ENCODE results near the gene SLC7A6OS. TPM values are rescaled to one million over a fixed set of nuclear protein-coding genes. Genes with fewer than 3 reads are reported as not detected.
A peak's percentile ranks its signal among the peaks of the same experiment; 100 is the strongest.

Gene SLC7A6OS
- total RNA-seq, 1 experiment from 2014 or later, result 24.5 TPM

DNA sequence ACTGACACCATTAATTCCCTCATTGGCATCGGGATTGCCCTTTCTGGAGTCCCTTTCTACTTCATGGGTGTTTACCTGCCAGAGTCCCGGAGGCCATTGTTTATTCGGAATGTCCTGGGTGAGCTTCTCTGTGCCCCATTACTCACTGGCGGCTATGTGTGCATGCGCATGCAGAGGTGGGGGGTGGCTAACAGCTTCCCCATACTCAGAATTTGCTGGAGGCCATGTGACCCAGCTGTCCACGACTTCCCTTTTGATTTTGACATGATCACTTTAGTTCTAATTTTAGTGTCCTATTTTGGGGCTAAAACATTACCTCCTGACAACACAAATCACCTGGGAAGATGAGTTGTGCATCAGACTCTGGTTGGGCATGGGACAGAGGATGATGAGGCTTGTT is 14.1 kb downstream of the SLC7A6OS start:
- Histone ChIP-seq H2BK120ac (ENCODE audit: low read depth, low read length, poor library complexity, severe bottlenecking) (no peak overlapping the region), H3K23ac (ENCODE audit: insufficient read length, low read depth, low read length) (no peak overlapping the region), H2BK15ac (ENCODE audit: low read depth, low read length) (no peak overlapping the region), H2BK5ac (ENCODE audit: insufficient read length, low read length) (no peak overlapping the region), H4K8ac (replicated peaks; ENCODE audit: insufficient read length, low read depth, low read length) (no peak overlapping the region), H3K4me1 (ENCODE audit: insufficient read depth, low read length) (no peaks in the 10 kb centered on the region), H3K9ac (ENCODE audit: extremely low read depth, insufficient read length, low read length) (no peak overlapping the region), H3K4me2 (ENCODE audit: insufficient read depth, insufficient read length, low read length) (no peak overlapping the region), H3T11ph (ENCODE audit: low read length) (no peak overlapping the region), H3K56ac (ENCODE audit: insufficient read length, low read depth, low read length) (no peak overlapping the region), H2BK20ac (ENCODE audit: low read depth, low read length, poor library complexity, severe bottlenecking) (no peak overlapping the region), H2AK5ac (ENCODE audit: insufficient read length, low read length) (no peak overlapping the region), H3K27ac (ENCODE audit: insufficient read length, low read depth, low read length) (no peak overlapping the region), H3K79me2 (ENCODE audit: insufficient read depth, low read length) (no peaks in the 10 kb centered on the region), H3K79me1 (ENCODE audit: insufficient read depth, low read depth, low read length, poor library complexity, severe bottlenecking) (no peaks in the 10 kb centered on the region), H3K14ac (ENCODE audit: insufficient read depth, low read length) (no peak overlapping the region), H2BK12ac (ENCODE audit: insufficient read length, low read depth, low read length) (no peak overlapping the region), H3K4ac (ENCODE audit: low read depth, low read length) (no peak overlapping the region), H4K20me1 (ENCODE audit: control insufficient read depth, insufficient read depth, insufficient read length) (no peaks in the 10 kb centered on the region), H2AFZ (ENCODE audit: low read length) (no peak overlapping the region), H3K9me3 (ENCODE audit: control insufficient read depth, low read depth, low read length) (no peaks in the 10 kb centered on the region), H4K91ac (ENCODE audit: insufficient read length, low read depth, low read length) (no peak overlapping the region), H3K18ac (ENCODE audit: insufficient read length, low read depth, low read length) (no peak overlapping the region), H4K5ac (ENCODE audit: insufficient read length, low read depth, low read length) (no peak overlapping the region), H3K27me3 (ENCODE audit: insufficient read depth, low read length) (no peaks in the 10 kb centered on the region), H3K23me2 (ENCODE audit: insufficient read length, low read depth, low read length, poor library complexity, severe bottlenecking) (no peaks in the 10 kb centered on the region)
- Mint-ChIP-seq H3K27me3 (ENCODE audit: low read depth) (no peaks in the 10 kb centered on the region; the same call in 1 of the 2 replicates), H3K27ac (0 out of 7 replicates have a peak overlapping the region, but pooled peaks of 1 of the 3 experiments have one; percentile 4), H3K4me3 (no peak overlapping the region), H3K4me1 (0 out of 4 replicates have a peak, but pooled peaks cover 0 to 2% of the 10 kb centered on the region in 2 experiments), H3K9me3 (no peaks in the 10 kb centered on the region), H3K36me3 (ENCODE audit: insufficient read depth in 1 of 3, low read depth in 3 of 3) (peaks cover 20 to 79% (median 41%) of the 10 kb centered on the region in 3 experiments; a peak in 6 of 7 replicates)
- DNase-seq, result no peak
- no CpG with 5 or more reads among the region's 6 CpGs for WGBS (ENCODE audit: extremely low coverage, insufficient read length, low lambda C conversion rate)
- no peak for TF ChIP-seq CTCF (conservative IDR thresholded peaks at IDR 0.05)
